ENCODE measurements around the gene ANKRD13B.
A peak's percentile ranks its signal among the peaks of the same experiment; 100 is the strongest.

Gene ANKRD13B

DNA sequence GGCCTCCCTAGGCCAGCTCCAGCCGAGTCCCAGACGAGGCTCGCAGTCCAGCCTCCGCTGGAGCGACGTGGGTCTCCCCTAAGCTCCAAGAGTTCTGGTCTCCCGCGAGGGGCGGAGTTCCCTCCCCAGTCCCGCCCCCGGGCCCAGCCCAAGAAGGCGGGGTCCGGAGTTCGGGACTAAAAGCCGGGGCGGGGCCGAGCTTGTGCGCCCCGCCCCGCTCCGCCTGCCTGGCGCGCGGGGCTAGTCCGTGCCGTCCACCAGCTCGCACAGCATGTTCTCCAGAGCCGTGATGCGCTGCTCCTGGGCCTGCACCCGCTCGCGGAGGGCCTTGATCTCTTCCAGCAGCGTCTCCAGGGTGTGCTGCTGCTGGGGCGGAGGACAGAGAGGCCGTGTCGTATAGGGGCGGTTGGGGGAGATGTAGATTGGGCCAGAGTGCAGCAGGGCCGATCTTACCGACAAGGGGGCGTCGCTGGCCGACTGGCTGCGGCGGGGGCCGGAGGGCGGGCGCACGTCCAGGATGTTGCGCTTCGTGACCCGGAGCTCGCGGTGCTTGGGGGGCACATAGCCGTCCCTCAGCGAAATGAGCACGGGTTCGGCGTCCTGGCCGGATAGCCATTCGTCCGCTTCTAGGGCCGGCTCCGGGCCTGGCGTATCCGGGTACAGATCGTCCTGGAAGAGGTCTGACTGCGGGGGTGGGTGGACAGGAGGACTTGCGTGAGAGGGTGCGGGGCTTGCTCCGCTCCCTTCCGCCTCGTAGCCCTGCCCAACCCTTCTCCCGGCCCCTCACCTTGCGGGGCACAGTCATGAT lies 22.8 kb downstream of the ANKRD13B start:
- H3K4me3 ChIP-seq (replicated peaks; ENCODE audit: low read depth, low read length) = peak overlapping the region; percentile 30
- TF ChIP-seq, protein P1, sequence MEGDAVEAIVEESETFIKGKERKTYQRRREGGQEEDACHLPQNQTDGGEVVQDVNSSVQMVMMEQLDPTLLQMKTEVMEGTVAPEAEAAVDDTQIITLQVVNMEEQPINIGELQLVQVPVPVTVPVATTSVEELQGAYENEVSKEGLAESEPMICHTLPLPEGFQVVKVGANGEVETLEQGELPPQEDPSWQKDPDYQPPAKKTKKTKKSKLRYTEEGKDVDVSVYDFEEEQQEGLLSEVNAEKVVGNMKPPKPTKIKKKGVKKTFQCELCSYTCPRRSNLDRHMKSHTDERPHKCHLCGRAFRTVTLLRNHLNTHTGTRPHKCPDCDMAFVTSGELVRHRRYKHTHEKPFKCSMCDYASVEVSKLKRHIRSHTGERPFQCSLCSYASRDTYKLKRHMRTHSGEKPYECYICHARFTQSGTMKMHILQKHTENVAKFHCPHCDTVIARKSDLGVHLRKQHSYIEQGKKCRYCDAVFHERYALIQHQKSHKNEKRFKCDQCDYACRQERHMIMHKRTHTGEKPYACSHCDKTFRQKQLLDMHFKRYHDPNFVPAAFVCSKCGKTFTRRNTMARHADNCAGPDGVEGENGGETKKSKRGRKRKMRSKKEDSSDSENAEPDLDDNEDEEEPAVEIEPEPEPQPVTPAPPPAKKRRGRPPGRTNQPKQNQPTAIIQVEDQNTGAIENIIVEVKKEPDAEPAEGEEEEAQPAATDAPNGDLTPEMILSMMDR (IDR thresholded peaks at IDR 0.05; ENCODE audit: low read length, missing control alignments) = no peak
- DNase-seq (ENCODE audit: low read depth) = peak; percentile 82

DNA sequence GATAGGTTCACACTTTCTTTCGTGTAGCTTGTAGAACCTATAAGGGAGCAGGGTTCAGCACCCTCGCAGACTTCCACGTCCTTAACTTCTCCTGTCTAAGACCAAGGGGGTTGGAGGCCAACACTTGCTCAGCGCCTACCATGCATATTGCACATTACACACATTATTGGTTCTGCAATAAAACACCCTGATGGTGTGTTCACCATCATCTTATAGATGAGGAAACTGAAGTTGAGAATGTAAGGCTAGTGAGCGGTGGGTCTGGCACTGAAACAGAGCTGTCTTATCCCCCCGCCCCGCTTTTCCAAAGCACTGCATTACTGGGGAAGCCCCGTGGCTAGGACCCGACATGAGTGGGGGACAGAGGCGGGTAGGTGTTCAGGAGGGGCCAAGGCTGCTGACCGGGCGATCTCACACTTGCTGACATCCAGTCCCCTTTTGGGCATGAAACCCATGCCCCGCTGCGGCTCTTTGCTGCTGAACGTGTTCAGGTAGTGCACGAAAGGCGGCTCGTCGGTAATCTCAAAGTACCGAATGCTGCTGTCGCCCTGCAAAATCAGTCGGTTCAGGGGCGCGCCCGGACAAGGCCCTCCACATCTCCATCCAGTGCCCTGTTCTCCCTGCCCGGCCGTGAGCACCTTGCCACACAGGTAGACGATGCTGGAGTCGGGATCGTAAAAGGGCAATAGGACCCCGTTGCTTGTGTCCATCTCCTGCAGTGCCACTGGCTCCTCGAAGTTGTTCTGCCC lies 23.5 kb downstream of the ANKRD13B start:
- TF ChIP-seq, protein P1 (IDR thresholded peaks at IDR 0.05; ENCODE audit: low read length, missing control alignments) = no peak
- DNase-seq (ENCODE audit: low read depth) = no peak
- H3K4me3 ChIP-seq (replicated peaks; ENCODE audit: low read depth, low read length) = no peak overlapping the region

DNA sequence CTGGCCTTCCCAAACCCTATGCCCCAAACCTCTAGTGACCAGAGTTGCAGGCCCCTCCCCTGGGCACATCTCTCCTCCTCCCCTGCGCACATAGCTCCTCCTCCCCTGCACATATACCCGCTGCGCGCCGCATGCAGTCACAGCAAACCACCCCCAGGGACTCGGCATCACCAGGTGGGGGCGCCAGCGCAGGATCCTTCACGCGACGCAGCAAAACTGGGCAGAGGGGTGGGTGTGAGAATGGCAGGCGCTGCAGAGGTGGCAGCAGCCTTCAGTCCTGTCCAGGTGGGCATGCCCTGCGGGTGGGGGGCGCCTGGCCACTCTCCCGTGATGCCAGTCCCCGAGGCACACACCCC lies 24.2 kb downstream of the ANKRD13B start:
- TF ChIP-seq, protein P1 (IDR thresholded peaks at IDR 0.05; ENCODE audit: low read length, missing control alignments) = peak; percentile 58
- no peak overlapping the region for H3K4me3 ChIP-seq (replicated peaks; ENCODE audit: low read depth, low read length)
- DNase-seq (ENCODE audit: low read depth) = peak; percentile 72

DNA sequence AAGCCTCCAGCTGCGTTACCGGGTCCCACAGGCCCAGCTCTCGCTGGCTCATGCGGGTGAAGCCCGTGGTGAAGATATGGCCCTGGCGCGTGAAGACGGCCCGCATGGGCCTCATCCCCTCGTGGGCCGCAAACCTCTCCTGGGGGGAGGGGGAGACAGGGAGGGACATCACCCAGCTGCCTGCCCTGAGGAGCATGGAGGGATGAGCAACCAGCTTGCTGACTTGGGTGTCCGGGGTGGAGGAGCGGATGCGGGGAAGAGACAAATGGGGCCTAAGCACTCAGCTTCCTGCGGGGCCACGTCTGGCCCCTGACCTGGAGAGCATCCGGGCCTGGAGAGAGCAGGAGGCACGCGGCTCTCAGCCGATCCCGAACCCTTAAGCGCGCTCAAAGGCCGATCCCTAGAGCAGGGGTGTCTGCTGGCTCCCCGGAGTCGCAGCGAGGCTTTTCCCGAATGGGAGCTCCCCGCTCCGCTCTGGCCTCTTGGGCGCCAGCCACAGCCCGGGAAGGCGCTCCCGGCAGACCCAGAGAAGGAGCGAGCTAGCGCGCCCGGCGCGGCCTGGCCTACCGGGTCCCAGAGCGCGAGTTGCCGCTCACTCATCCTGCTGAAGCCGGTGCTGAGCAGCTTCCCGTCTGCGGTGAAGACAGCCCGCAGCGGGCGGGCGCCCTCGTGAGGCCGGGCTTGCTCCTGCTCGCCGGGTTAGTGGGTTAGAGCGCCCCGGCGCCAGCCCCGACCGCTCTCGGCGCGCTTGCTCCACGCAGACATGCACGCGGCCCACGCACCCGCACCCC lies 24.7 kb downstream of the ANKRD13B start:
- TF ChIP-seq, protein P1 (IDR thresholded peaks at IDR 0.05; ENCODE audit: low read length, missing control alignments) = peak; percentile 38
- H3K4me3 ChIP-seq (replicated peaks; ENCODE audit: low read depth, low read length) = peak overlapping the region; percentile 10
- DNase-seq (ENCODE audit: low read depth) = peak; percentile 68

DNA sequence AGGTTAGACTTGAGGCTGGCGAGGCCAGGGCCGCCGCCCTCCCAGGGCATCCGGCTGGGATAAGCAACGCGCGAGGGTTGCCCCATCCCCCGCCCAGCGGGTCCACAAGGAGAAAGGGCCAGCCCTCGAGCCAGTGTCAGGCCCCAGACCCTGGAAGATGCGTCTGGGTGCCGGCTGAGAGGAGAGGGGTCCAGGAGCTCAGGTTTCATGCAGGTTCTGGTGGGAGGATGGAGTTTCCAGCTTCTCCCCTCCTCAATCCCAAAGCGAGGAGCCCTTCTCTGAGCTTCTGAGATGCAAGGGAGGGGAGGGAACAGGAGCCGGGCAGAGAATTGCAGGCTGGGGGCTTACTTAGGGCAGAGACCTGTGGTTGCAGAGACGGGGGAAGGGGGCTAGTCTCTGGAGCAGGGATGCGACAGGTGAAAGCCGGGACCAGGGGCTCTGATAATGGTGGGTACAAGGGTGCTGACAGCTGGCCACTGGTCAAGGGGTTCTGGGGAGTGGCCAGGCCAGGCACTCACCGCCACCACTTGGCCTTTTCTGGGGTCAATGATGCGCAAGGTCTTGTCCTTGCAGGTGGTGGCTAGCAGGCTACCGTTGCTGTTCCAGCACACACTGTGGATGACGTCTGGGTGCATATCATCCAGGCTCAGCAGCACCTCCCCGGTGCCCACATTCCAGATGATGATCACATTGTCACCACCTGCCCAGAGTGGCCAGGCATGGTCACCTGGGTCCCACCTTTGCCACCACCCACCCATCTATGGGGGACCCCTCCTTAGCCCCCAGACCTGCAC lies 25.5 kb downstream of the ANKRD13B start:
- no peak for DNase-seq (ENCODE audit: low read depth)

More for the DNA sequence above, 25.5 kb downstream of the ANKRD13B start:
- TF ChIP-seq, protein P1 (IDR thresholded peaks at IDR 0.05; ENCODE audit: low read length, missing control alignments) = no peak
- H3K4me3 ChIP-seq (replicated peaks; ENCODE audit: low read depth, low read length) = no peak overlapping the region

Measured in fibroblast of pulmonary artery (primary cell).